K562 (cell line): ENCODE measurements around the gene KDM2A. TPM values are rescaled to one million over a fixed set of nuclear protein-coding genes. Genes with fewer than 3 reads are reported as not detected.

Experiments used
- ETV5 ChIP-seq: sonication (generic); formaldehyde crosslinking; IDR thresholded peaks from 2 replicates; pipeline ENCODE4 v1.4.0; 2020; ENCODE audit warnings: low read depth, mild to moderate bottlenecking, missing genetic modification reagents
- MECOM ChIP-seq: fragments of 250-450 bp; sonication (Bioruptor Pico); IDR thresholded peaks from 2 replicates; pipeline ENCODE4 v1.8.0; 2022; ENCODE audit warnings: inconsistent platforms
- PHB ChIP-seq: fragments of 250-450 bp; sonication (Bioruptor Pico); IDR thresholded peaks from 2 replicates; pipeline ENCODE4 v1.5.0; 2021
- XRCC5 ChIP-seq: fragments of 200-400 bp; formaldehyde crosslinking; IDR thresholded peaks from 2 replicates; pipeline ENCODE4 v1.6.1; 2017; ENCODE audit warnings: low read depth, mild to moderate bottlenecking, low read length
- ZBTB40 ChIP-seq, 2 experiments: fragments of 450-650 bp in 1 of 2; sonication (generic) in 1 of 2; formaldehyde crosslinking in 1 of 2; IDR thresholded peaks; 2 replicates each; pipeline versions ENCODE4 v1.7.1 to v1.9.0; 2016 to 2022; ENCODE audit warnings: inconsistent platforms in 1 of 2, mild to moderate bottlenecking in 1 of 2, missing genetic modification reagents in 1 of 2
- polyA plus RNA-seq, 8 experiments: library from polyadenylated mRNA; depleted of rRNA in 4 of 8; stranded (reverse) in 5 of 8; unstranded in 3 of 8; fragments of >200 nt; fragmentation: Nextera tagmentation in 2 of 8; fragmentation: Illumina TruSeq in 1 of 8; extraction: Ambion mirVana in 2 of 8; extraction: Trizol in 1 of 8; gene quantifications; 2 replicates each; pipeline versions ENCODE4 v1.2.1 to v1.2.3, GENCODE V29; 2011 to 2014; ENCODE audit warnings: inconsistent platforms in 1 of 8, missing spikeins in 1 of 8
- total RNA-seq, 7 experiments: library from RNA; depleted of rRNA in 6 of 7; stranded (reverse); fragments of >200 nt in 6 of 7; fragmentation: Illumina TruSeq in 2 of 7; extraction: Trizol in 2 of 7; gene quantifications; 2 replicates each; pipeline versions ENCODE4 v1.2.1 to v1.2.3, GENCODE V29; 2011 to 2021; ENCODE audit warnings: low replicate concordance in 1 of 7

The KDM2A gene
- total and polyA plus RNA-seq, 9 of the 15 experiments (the other 6 are each of a cell fraction or from before 2014, with no cell fraction given) = 5.0 to 39.3 (median 21.3) TPM

- no peak for TF ChIP-seq MECOM (CRISPR knock-in tag)
- peak; percentile 67 for TF ChIP-seq ZBTB40 (IDR thresholded peaks at IDR 0.05)
- TF ChIP-seq ZBTB40 (CRISPR knock-in tag; IDR thresholded peaks at IDR 0.05) = no peak
- no peak for TF ChIP-seq PHB
- TF ChIP-seq ETV5 (CRISPR knock-in tag) = peak; percentile 99
- peak; percentile 86; the same call in 1 of the 2 replicates for TF ChIP-seq XRCC5
Measured at GRCh38 chr11:67262731-67263675, 143.9 kb downstream of the KDM2A start (continued).
